ENCODE results near the gene TIMM8B. TPM values are rescaled to one million over a fixed set of nuclear protein-coding genes. Genes with fewer than 3 reads are reported as not detected.

The TIMM8B gene
- total and polyA plus RNA-seq, 3 experiments from 2014 or later = 70.6 to 73.5 (median 71.9) TPM

DNA sequence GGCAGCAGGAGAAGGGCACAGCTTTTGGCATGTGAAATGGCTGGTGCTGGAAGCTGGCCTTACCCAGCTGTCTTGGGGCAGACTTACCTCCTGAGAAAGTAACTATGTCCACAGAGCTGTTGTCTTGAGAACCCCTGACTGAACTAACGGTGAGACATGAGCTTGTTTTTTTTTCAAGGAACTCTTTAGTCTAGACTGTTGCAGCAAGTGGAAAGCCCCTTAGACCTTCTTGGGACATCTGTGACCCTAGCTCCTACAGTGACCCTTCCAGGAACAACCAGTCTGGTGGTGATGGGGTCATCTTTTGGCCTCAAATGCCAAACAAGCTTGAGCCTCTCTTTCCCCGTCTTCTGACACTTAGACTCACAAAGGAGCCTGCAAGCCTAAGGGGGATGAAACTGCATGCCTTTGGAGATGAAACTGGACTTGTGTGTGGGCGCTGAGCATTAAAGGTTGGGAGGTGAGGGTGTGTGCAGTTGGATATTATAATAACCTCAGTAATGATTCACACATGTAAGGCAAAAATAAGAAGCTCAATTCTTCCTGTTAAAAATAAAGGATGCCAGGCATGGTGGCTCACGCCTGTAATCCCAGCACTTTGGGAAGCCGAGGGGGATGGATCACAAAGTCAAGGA lies 35.5 kb upstream of the TIMM8B start:
- Histone ChIP-seq H3K36me3 (ENCODE audit: insufficient read depth, low read length) (no peaks in the 10 kb centered on the region), H3K4me3 (ENCODE audit: low read length) (no peak overlapping the region), H3K9me3 (ENCODE audit: low read length) (no peaks in the 10 kb centered on the region), H3K27ac (ENCODE audit: low read depth, low read length) (no peak overlapping the region), H3K4me1 (ENCODE audit: insufficient read depth, low read length) (no peaks in the 10 kb centered on the region), H3K27me3 (ENCODE audit: insufficient read depth, low read length, poor library complexity, severe bottlenecking) (no peaks in the 10 kb centered on the region)
- Mint-ChIP-seq H3K36me3 (peaks cover 1 to 4% (median 3%) of the 10 kb centered on the region in 3 donors), H3K4me1 (no peaks in the 10 kb centered on the region), H3K4me3 (no peak overlapping the region), H3K27me3 (no peaks in the 10 kb centered on the region), H3K9me3 (no peaks in the 10 kb centered on the region), H3K27ac (no peak overlapping the region)
- POLR2A ChIA-PET = no interaction called here
- DNase-seq = no peak
- CTCF ChIA-PET = interaction anchor here (4.1 kb wide), 1 partner anchor 8 kb away, joined by 19 read pairs; no protein-coding TSS in a partner anchor

DNA sequence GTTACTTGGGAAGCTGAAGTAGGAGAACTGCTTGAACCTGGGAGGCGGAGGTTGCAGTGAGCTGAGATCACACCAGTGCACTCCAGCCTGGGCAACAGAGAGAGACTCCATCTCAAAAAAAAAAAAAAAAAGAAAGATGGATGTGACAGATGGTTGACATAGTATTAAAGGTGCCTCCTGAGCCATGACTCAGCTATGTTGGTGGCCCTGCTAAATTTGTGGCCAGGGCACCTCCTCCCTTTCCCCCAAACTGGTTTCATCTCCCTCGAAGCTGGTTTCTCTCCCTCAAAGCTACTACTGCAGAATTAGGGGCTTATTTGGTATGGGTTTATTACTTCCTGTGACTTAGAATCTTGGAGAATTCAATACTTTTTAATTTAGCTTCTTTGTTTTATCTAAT lies 31.6 kb upstream of the TIMM8B start:
- Histone ChIP-seq H3K36me3 (ENCODE audit: insufficient read depth, low read length) (no peaks in the 10 kb centered on the region), H3K9me3 (ENCODE audit: low read length) (no peaks in the 10 kb centered on the region), H3K4me3 (ENCODE audit: low read length) (no peak overlapping the region), H3K27ac (ENCODE audit: low read depth, low read length) (no peak overlapping the region), H3K4me1 (ENCODE audit: insufficient read depth, low read length) (no peaks in the 10 kb centered on the region), H3K27me3 (ENCODE audit: insufficient read depth, low read length, poor library complexity, severe bottlenecking) (no peaks in the 10 kb centered on the region)
- POLR2A ChIA-PET = no interaction called here
- no peak overlapping the region for H3K4me3 Mint-ChIP-seq
- peaks cover 0 to 5% (median 2%) of the 10 kb centered on the region in 3 donors for H3K36me3 Mint-ChIP-seq
- H3K27ac Mint-ChIP-seq = no peak overlapping the region
- peaks cover 3 to 6% (median 6%) of the 10 kb centered on the region in 3 donors for H3K4me1 Mint-ChIP-seq
- H3K9me3 Mint-ChIP-seq = no peaks in the 10 kb centered on the region
- peaks cover 0 to 3% of the 10 kb centered on the region in 2 donors for H3K27me3 Mint-ChIP-seq
- no peak for DNase-seq
- CTCF ChIA-PET = no interaction called here

DNA sequence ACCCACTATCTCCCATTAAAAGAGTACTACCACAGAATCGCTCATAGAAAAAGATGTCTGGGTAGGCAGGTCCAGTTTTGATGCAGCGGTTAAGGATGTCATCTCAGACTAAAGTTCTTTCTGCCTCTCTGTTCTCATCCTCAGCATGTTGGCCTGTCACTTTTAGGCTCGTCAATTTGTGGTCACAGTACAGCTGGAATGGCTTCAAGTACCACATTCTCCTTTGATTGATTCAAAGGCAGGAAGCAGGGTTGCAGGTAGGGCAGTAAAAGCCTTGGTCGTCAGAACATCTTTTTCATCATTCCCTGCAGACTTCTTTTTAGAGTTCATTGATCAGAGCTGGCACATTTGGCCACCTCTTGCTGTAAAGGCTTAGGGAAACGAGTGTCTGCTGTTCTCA lies 28.8 kb upstream of the TIMM8B start:
- peaks cover 0 to 3% of the 10 kb centered on the region in 2 donors for H3K27me3 Mint-ChIP-seq
- H3K36me3 Mint-ChIP-seq = peaks cover 0 to 5% (median 2%) of the 10 kb centered on the region in 3 donors
- H3K9me3 Mint-ChIP-seq = no peaks in the 10 kb centered on the region
- Histone ChIP-seq H3K4me3 (ENCODE audit: low read length) (no peak overlapping the region), H3K9me3 (ENCODE audit: low read length) (no peaks in the 10 kb centered on the region), H3K4me1 (ENCODE audit: insufficient read depth, low read length) (no peaks in the 10 kb centered on the region), H3K27ac (ENCODE audit: low read depth, low read length) (no peak overlapping the region), H3K36me3 (ENCODE audit: insufficient read depth, low read length) (no peaks in the 10 kb centered on the region), H3K27me3 (ENCODE audit: insufficient read depth, low read length, poor library complexity, severe bottlenecking) (no peaks in the 10 kb centered on the region)
- ChIA-PET CTCF (interaction anchor here (3.2 kb wide), 1 partner anchor 8 kb away, joined by 19 read pairs; no protein-coding TSS in a partner anchor), POLR2A (no interaction called here)
- no peak for DNase-seq
- H3K4me1 Mint-ChIP-seq = peaks cover 3 to 6% (median 6%) of the 10 kb centered on the region in 3 donors
- no peak overlapping the region for H3K27ac Mint-ChIP-seq
- H3K4me3 Mint-ChIP-seq = no peak overlapping the region

DNA sequence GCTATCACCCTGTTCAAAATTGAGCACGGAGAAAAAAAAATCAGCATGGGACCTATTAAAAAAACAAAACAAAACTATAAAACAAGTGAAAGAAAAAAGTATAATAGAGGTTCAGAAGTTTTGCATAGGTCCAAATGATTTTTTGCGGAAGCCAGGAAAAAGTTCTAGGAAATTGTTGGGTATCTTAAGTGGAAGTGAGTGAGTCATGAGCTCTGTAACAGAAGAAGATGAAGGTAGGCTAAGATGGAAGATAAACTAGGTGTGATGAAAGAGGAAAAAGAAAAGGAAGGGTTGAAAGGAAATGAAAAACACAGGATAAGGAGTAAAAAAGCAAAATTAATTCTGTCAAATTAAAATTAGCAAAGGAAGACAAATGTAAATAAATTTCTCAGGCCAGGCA lies 27.9 kb upstream of the TIMM8B start:
- no peaks in the 10 kb centered on the region for H3K9me3 ChIP-seq (ENCODE audit: low read length)
- no peak overlapping the region for H3K27ac ChIP-seq (ENCODE audit: low read depth, low read length)
- Mint-ChIP-seq H3K27ac (no peak overlapping the region), H3K36me3 (peaks cover 0 to 5% (median 2%) of the 10 kb centered on the region in 3 donors), H3K4me1 (peaks cover 3 to 6% (median 6%) of the 10 kb centered on the region in 3 donors), H3K9me3 (no peaks in the 10 kb centered on the region), H3K27me3 (peaks cover 0 to 3% of the 10 kb centered on the region in 2 donors), H3K4me3 (no peak overlapping the region)
- no peak overlapping the region for H3K4me3 ChIP-seq (ENCODE audit: low read length)
- no peak for DNase-seq
- no peaks in the 10 kb centered on the region for H3K27me3 ChIP-seq (ENCODE audit: insufficient read depth, low read length, poor library complexity, severe bottlenecking)
- CTCF ChIA-PET = interaction anchor here (0.8 to 3.2 kb wide), 9 partner anchors 8 to 186 kb away, joined by 3 to 19 read pairs (median 5); partner anchors contain the start of genes SDHD and TIMM8B
- no peaks in the 10 kb centered on the region for H3K4me1 ChIP-seq (ENCODE audit: insufficient read depth, low read length)
- POLR2A ChIA-PET = no interaction called here
- no peaks in the 10 kb centered on the region for H3K36me3 ChIP-seq (ENCODE audit: insufficient read depth, low read length)

DNA sequence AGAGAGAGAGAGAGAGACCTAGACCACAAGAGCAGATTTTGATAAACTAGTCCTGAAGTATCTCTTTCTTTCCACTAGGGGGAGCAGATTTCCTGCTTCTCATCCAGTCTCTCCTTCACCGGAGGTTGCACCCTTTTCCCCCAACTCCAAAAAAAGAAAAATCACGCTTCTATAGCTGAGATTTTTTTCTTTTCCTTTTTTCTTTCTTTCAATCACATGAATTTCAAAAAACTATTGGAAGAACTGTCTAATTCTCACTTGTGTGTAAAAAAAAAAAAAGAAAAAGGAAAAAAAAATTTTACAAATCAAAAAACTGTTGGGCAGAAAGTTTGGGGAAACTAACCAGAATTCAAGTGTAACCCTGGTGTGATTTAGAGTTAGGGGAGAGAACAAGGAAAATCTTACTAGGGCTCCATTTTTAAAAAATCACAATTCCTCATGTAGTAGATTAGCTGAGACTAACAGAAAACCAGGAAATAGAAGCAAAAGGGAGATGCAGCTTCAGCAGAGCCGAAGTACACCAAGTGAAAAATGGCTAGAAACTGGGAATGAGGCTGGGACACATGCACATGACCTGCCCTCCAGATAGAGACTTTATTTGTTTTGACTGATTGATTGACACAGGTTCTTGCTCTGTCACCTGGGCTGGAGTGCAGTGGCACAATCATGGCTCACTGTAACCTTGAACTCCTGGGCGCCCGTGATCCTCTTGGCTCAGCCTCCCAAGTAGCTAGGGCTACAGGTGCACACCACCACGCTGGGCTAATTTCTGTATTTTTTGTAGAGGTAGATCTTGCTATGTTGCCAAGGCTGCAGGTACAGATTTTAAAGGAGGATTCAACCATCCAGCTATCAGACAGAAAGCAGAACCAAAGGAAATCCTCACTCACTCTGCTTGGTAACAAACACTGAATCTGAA lies 27.2 kb upstream of the TIMM8B start:
- Mint-ChIP-seq H3K4me1 (peaks cover 3 to 6% (median 6%) of the 10 kb centered on the region in 3 donors), H3K9me3 (no peaks in the 10 kb centered on the region), H3K27ac (no peak overlapping the region), H3K4me3 (no peak overlapping the region), H3K36me3 (peaks cover 0 to 4% (median 2%) of the 10 kb centered on the region in 3 donors), H3K27me3 (peaks cover 0 to 3% of the 10 kb centered on the region in 2 donors)
- CTCF ChIA-PET = interaction anchor here (0.7 to 3.2 kb wide), 15 partner anchors 9 to 431 kb away, joined by 3 to 19 read pairs (median 4); partner anchors contain the start of genes SDHD and TIMM8B
- Histone ChIP-seq H3K9me3 (ENCODE audit: low read length) (no peaks in the 10 kb centered on the region), H3K27me3 (ENCODE audit: insufficient read depth, low read length, poor library complexity, severe bottlenecking) (no peaks in the 10 kb centered on the region), H3K36me3 (ENCODE audit: insufficient read depth, low read length) (no peaks in the 10 kb centered on the region), H3K4me3 (ENCODE audit: low read length) (no peak overlapping the region), H3K27ac (ENCODE audit: low read depth, low read length) (no peak overlapping the region), H3K4me1 (ENCODE audit: insufficient read depth, low read length) (no peaks in the 10 kb centered on the region)
- DNase-seq = peak in 2 of 5 donors; percentile 33 to 41
- POLR2A ChIA-PET = no interaction called here

DNA sequence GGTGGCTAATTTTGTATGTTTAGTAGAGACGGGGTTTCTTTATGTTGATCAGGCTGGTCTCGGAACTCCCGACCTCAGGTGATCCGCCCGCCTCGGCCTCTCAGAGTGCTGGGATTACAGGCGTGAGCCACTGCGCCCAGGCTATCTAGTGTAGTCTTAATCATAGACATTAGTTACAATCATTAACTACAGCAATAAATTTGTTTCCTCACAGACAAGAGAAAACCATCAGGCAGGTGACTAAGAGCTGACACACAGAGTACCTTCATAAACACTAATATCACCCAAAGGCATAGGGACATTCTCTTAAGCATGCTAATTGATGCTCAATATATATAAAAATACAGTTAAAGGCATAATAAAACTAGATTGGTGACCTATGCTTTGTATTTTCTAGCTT lies 19.5 kb upstream of the TIMM8B start:
- Mint-ChIP-seq H3K27ac (no peak overlapping the region), H3K4me1 (no peaks in the 10 kb centered on the region), H3K4me3 (no peak overlapping the region), H3K9me3 (no peaks in the 10 kb centered on the region), H3K36me3 (peaks cover 0 to 8% (median 2%) of the 10 kb centered on the region in 3 donors), H3K27me3 (no peaks in the 10 kb centered on the region)
- H3K36me3 ChIP-seq (ENCODE audit: insufficient read depth, low read length) = no peaks in the 10 kb centered on the region
- no peaks in the 10 kb centered on the region for H3K9me3 ChIP-seq (ENCODE audit: low read length)
- H3K27ac ChIP-seq (ENCODE audit: low read depth, low read length) = no peak overlapping the region
- no peaks in the 10 kb centered on the region for H3K27me3 ChIP-seq (ENCODE audit: insufficient read depth, low read length, poor library complexity, severe bottlenecking)
- DNase-seq = no peak
- ChIA-PET POLR2A (no interaction called here), CTCF (no interaction called here)
- no peaks in the 10 kb centered on the region for H3K4me1 ChIP-seq (ENCODE audit: insufficient read depth, low read length)
- no peak overlapping the region for H3K4me3 ChIP-seq (ENCODE audit: low read length)

DNA sequence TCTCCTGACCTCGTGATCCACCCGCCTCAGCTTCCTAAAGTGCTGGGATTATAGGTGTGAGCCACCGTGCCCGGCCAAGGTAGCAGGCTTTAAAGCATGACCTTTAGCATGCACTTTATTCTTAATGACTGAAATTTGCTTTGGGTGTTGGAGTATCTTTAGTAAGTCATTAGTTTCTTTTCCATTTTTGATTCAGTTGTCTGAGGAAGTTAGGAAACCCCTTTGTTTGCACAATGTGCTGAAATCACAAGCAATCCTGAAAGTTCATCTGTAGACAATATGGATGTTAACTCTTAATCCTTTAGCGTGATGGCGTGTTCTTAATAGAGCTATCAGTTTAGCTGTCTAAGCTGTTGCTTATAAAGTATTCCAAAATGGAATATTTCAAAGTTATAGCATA lies 16.9 kb upstream of the TIMM8B start:
- Histone ChIP-seq H3K4me1 (ENCODE audit: insufficient read depth, low read length) (no peaks in the 10 kb centered on the region), H3K9me3 (ENCODE audit: low read length) (no peaks in the 10 kb centered on the region), H3K27me3 (ENCODE audit: insufficient read depth, low read length, poor library complexity, severe bottlenecking) (no peaks in the 10 kb centered on the region), H3K36me3 (ENCODE audit: insufficient read depth, low read length) (no peaks in the 10 kb centered on the region), H3K4me3 (ENCODE audit: low read length) (no peak overlapping the region), H3K27ac (ENCODE audit: low read depth, low read length) (no peak overlapping the region)
- Mint-ChIP-seq H3K27ac (no peak overlapping the region), H3K4me3 (no peak overlapping the region), H3K27me3 (no peaks in the 10 kb centered on the region), H3K4me1 (no peaks in the 10 kb centered on the region), H3K36me3 (peaks cover 0 to 17% (median 4%) of the 10 kb centered on the region in 3 donors), H3K9me3 (no peaks in the 10 kb centered on the region)
- CTCF ChIA-PET = interaction anchor here (3.6 kb wide), 1 partner anchor 10 kb away, joined by 15 read pairs; no protein-coding TSS in a partner anchor
- no peak for DNase-seq
- POLR2A ChIA-PET = no interaction called here

DNA sequence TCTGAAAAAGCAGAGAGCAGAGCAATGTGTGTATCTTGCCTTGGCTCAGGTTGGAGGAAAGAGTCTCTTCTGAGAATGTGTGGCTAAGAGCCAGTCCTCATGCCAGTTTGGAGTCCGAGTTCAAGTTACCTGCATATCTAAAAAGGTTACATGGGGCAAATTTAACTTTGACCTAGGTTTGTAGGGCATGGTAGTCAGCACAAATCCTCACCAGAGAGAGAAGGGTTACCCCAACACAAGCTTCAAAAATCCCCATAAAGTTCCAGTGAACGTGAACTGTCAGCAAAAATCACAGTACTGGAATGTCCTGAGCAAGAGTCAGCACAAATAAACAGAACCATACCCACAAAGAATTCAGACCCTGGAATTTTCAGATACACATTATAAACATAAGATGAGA lies 13.9 kb upstream of the TIMM8B start:
- Mint-ChIP-seq H3K4me3 (no peak overlapping the region), H3K27me3 (no peaks in the 10 kb centered on the region), H3K27ac (no peak overlapping the region), H3K9me3 (no peaks in the 10 kb centered on the region), H3K4me1 (peaks cover 0 to 6% (median 0%) of the 10 kb centered on the region in 3 donors), H3K36me3 (peaks cover 0 to 32% (median 10%) of the 10 kb centered on the region in 3 donors)
- H3K27ac ChIP-seq (ENCODE audit: low read depth, low read length) = no peak overlapping the region
- DNase-seq = no peak
- no peak overlapping the region for H3K4me3 ChIP-seq (ENCODE audit: low read length)
- H3K4me1 ChIP-seq (ENCODE audit: insufficient read depth, low read length) = no peaks in the 10 kb centered on the region
- no peaks in the 10 kb centered on the region for H3K27me3 ChIP-seq (ENCODE audit: insufficient read depth, low read length, poor library complexity, severe bottlenecking)
- no peaks in the 10 kb centered on the region for H3K36me3 ChIP-seq (ENCODE audit: insufficient read depth, low read length)
- POLR2A ChIA-PET = no interaction called here
- no peaks in the 10 kb centered on the region for H3K9me3 ChIP-seq (ENCODE audit: low read length)
- CTCF ChIA-PET = no interaction called here

All from CD8-positive, alpha-beta memory T cell (primary cell).